Measurements from ENCODE around the gene NELFA.

The NELFA gene

DNA sequence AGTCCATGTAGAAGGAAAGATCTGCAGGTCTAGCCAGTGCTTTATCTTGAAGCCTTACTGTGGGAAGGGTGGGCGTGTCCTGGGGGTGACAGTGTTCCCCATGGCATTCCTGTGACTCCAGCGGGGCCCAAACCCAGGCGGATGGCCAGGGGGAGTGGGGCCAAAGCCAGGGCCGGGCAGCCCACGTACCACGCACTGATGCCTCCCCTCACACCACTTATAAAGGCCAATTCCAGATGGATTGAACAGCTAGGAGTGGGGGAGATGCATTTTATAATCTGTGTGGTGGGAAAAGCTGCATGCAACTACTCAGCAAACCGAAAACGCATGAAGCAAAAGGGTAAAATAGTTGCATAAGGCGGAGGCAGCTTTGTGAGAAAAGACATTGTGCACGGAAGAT is 36.4 kb downstream of the NELFA start:
- peak overlapping the region; percentile 1 for H3K9ac ChIP-seq (ENCODE audit: insufficient read length, low read depth)
- H3K9me3 ChIP-seq (ENCODE audit: insufficient read depth, low read length): no peaks in the 10 kb centered on the region
- H3K36me3 ChIP-seq (ENCODE audit: insufficient read depth, insufficient read length, low read length): peaks cover 92% of the 10 kb centered on the region
- no peak for DNase-seq (ENCODE audit: low read depth, low spot score)
- H3K4me3 ChIP-seq (ENCODE audit: insufficient read length, low read depth): no peak overlapping the region
- TF ChIP-seq ZNF274 (IDR thresholded peaks at IDR 0.05; ENCODE audit: low read depth, low read length) (no peak), SUZ12 (IDR thresholded peaks at IDR 0.05; ENCODE audit: extremely low read depth, insufficient read depth, insufficient read length) (no peak), YY1 (IDR thresholded peaks at IDR 0.05; ENCODE audit: insufficient read depth, insufficient read length) (no peak)
- H3K27me3 ChIP-seq (ENCODE audit: insufficient read depth, insufficient read length): no peaks in the 10 kb centered on the region
- peaks cover 3% of the 10 kb centered on the region for H3K4me1 ChIP-seq (ENCODE audit: insufficient read depth, insufficient read length)

DNA sequence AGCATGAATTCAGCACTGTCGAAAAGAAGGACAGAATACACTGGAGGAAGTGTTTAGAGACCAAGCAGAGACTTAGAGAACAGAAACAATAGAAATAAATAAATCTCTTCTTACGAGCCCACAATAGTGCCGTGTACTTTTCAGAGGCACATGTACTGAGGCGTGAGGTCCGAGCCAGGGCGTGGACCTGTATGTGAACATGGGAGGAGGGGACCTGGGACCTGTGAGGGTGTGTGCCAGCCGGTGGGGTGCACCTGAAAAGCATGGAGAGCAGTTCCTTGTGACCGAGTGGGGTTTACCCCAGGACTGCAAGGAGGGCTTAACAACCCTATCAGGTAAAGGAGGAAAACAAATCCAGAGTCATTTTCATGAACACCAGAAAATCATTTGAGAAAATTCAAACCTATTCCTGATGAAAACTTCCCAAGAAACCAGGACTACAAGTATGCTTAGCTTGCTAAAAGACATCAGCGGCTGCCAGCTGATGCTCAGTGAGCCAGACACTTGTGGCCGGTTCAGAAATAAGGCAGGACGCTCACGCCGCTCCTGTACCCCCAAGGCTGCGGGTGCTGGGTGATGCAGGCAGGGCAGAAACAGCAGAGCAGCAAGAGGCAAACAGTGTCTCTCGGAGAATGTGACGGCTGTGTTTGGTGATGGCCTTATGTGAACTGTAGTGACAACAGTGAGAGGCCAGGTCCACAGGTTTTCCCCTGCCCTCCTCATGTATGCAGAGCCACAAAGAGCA is 37.1 kb downstream of the NELFA start:
- H3K27me3 ChIP-seq (ENCODE audit: insufficient read depth, insufficient read length): no peaks in the 10 kb centered on the region
- peaks cover 3% of the 10 kb centered on the region for H3K4me1 ChIP-seq (ENCODE audit: insufficient read depth, insufficient read length)
- peaks cover 85% of the 10 kb centered on the region for H3K36me3 ChIP-seq (ENCODE audit: insufficient read depth, insufficient read length, low read length)

DNA sequence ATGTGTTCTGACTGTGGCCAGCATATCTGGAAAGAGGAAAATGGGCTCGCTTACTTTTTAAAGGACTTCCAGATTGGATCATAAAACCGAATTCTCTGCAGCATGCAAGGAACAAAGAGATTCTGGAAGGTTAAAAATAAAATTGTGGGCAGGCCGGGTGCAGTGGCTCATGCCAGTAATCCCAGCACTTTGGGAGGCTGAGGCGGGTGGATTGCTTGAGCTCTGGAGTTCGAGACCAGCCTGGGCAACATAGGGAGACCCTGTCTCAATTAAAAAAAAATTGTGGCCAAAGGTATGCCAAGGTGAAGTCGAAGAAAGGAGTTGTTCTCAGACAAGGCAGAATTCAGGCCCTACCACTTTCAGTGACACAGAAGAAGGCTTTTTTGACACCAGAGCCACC is 37.8 kb downstream of the NELFA start:
- Histone ChIP-seq H3K4me1 (ENCODE audit: insufficient read depth, insufficient read length) (peaks cover 3% of the 10 kb centered on the region), H3K27me3 (ENCODE audit: insufficient read depth, insufficient read length) (no peaks in the 10 kb centered on the region), H3K9me3 (ENCODE audit: insufficient read depth, low read length) (no peaks in the 10 kb centered on the region), H3K4me3 (ENCODE audit: insufficient read length, low read depth) (no peak overlapping the region), H3K9ac (ENCODE audit: insufficient read length, low read depth) (no peak overlapping the region), H3K36me3 (ENCODE audit: insufficient read depth, insufficient read length, low read length) (peaks cover 79% of the 10 kb centered on the region)
- TF ChIP-seq SUZ12 (IDR thresholded peaks at IDR 0.05; ENCODE audit: extremely low read depth, insufficient read depth, insufficient read length): no peak
- TF ChIP-seq YY1 (IDR thresholded peaks at IDR 0.05; ENCODE audit: insufficient read depth, insufficient read length): no peak
- TF ChIP-seq ZNF274 (IDR thresholded peaks at IDR 0.05; ENCODE audit: low read depth, low read length): no peak
- no peak for DNase-seq (ENCODE audit: low read depth, low spot score)

More for the DNA sequence above, 37.1 kb downstream of the NELFA start:
- DNase-seq (ENCODE audit: low read depth, low spot score): no peak
- no peak overlapping the region for H3K9ac ChIP-seq (ENCODE audit: insufficient read length, low read depth)
- H3K9me3 ChIP-seq (ENCODE audit: insufficient read depth, low read length): no peaks in the 10 kb centered on the region
- TF ChIP-seq YY1 (IDR thresholded peaks at IDR 0.05; ENCODE audit: insufficient read depth, insufficient read length) (no peak), SUZ12 (IDR thresholded peaks at IDR 0.05; ENCODE audit: extremely low read depth, insufficient read depth, insufficient read length) (no peak), ZNF274 (IDR thresholded peaks at IDR 0.05; ENCODE audit: low read depth, low read length) (no peak)
- H3K4me3 ChIP-seq (ENCODE audit: insufficient read length, low read depth): no peak overlapping the region

DNA sequence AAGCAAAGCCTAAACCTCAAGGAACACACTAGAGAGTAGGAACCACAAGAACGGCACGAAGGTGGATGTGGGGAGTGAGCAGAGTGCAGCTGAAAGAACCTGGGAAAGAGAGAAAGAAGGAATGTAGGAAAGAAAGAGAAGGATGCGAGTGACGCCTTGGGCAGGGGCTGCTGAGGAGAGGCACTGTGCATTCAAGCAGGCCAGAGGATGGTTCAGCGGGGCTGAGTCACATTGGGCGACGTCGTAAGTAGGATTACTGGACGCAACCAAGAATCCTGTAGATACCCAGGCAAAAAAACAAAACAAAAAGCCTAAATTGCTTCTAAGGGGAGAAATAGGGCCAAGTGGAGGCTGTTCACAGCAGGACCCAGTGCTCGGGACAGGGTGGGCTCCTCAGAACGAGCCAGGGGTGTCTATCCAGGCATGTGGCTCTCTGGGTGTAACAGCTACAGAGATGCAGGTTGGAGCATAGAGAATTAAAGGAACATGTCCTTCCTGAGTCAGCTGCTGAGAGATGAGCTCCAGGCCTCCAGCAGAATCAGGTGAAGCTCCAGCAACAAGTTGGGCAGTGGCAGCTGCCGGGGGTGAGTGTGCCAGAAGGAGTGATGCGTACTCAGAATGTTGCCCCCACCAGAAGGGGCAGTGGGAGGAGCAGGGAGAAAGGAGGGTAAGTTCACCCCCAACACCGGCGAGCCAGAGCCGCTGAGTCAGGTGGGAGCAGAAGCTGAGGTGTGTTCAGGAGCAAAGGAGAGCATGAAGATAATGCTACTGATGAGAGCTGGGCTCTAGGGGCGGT is 38.6 kb downstream of the NELFA start:
- Histone ChIP-seq H3K9ac (ENCODE audit: insufficient read length, low read depth) (no peak overlapping the region), H3K4me3 (ENCODE audit: insufficient read length, low read depth) (no peak overlapping the region), H3K4me1 (ENCODE audit: insufficient read depth, insufficient read length) (peaks cover 3% of the 10 kb centered on the region), H3K9me3 (ENCODE audit: insufficient read depth, low read length) (no peaks in the 10 kb centered on the region), H3K27me3 (ENCODE audit: insufficient read depth, insufficient read length) (no peaks in the 10 kb centered on the region), H3K36me3 (ENCODE audit: insufficient read depth, insufficient read length, low read length) (peaks cover 79% of the 10 kb centered on the region)
- TF ChIP-seq YY1 (IDR thresholded peaks at IDR 0.05; ENCODE audit: insufficient read depth, insufficient read length) (no peak), SUZ12 (IDR thresholded peaks at IDR 0.05; ENCODE audit: extremely low read depth, insufficient read depth, insufficient read length) (no peak), ZNF274 (IDR thresholded peaks at IDR 0.05; ENCODE audit: low read depth, low read length) (no peak)
- no peak for DNase-seq (ENCODE audit: low read depth, low spot score)

DNA sequence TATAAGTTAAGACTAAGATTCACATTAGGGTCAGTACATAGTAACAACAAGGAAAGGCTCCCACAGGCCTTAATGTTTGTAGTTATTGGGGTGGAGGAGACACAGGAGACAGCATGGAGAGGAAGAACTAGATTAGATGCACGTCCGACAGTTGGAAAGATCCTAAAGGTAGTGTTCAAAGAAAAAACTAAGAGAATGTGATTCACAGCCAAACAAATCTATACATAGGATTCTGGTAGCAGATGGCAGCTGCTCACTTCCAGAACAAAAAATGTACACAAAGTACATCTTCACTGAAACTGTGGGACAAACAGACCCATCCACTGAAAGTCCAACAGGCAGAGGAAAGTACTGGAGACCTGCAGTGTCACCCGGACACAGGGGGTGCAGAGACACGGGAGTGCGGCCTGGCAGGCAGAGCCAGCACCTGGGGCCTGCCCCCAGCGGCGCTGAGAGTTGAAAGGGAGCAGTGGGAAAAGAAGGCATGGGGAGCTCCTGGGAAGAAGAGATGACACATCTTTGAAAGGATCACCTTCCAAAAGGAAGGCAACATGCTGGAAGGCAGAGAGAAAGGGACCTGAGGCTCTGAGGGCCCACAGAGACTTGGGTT is 40.0 kb downstream of the NELFA start:
- no peak overlapping the region for H3K9ac ChIP-seq (ENCODE audit: insufficient read length, low read depth)
- peaks cover 3% of the 10 kb centered on the region for H3K4me1 ChIP-seq (ENCODE audit: insufficient read depth, insufficient read length)
- H3K27me3 ChIP-seq (ENCODE audit: insufficient read depth, insufficient read length): no peaks in the 10 kb centered on the region
- peaks cover 77% of the 10 kb centered on the region for H3K36me3 ChIP-seq (ENCODE audit: insufficient read depth, insufficient read length, low read length)
- no peak overlapping the region for H3K4me3 ChIP-seq (ENCODE audit: insufficient read length, low read depth)
- DNase-seq (ENCODE audit: low read depth, low spot score): no peak
- no peaks in the 10 kb centered on the region for H3K9me3 ChIP-seq (ENCODE audit: insufficient read depth, low read length)
- TF ChIP-seq ZNF274 (IDR thresholded peaks at IDR 0.05; ENCODE audit: low read depth, low read length) (no peak), SUZ12 (IDR thresholded peaks at IDR 0.05; ENCODE audit: extremely low read depth, insufficient read depth, insufficient read length) (no peak), YY1 (IDR thresholded peaks at IDR 0.05; ENCODE audit: insufficient read depth, insufficient read length) (no peak)

DNA sequence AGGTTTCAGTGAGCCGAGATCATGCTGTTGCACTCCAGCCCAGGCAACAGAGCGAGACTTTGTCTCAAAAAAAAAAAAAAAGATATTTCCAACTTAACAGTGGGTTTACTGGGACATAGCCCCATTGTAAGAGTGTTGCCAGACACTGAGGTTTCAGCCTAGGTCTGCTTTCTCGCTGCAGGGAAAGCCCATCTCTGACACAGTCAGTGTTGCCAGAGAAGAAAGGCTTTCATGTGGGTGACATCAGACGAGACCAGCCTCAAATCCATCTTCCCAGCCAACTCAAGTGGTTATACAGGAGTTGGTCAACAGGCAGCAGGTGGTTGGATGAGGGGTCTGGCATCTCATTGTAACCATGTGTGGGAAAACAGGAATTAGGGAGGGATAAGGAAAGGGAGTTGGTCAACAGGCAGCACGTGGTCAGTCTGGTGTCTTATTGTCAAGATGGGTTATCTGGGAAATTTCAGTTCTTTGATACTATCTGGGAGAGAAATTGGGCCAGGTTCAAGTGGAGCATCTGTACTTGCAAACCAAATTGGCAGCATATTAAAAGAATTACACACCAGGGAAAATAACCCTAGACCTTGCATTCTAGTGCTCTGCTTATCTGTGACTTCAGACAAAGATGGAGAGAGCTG is 41.1 kb downstream of the NELFA start:
- H3K4me1 ChIP-seq (ENCODE audit: insufficient read depth, insufficient read length): peaks cover 3% of the 10 kb centered on the region
- peaks cover 77% of the 10 kb centered on the region for H3K36me3 ChIP-seq (ENCODE audit: insufficient read depth, insufficient read length, low read length)
- H3K9ac ChIP-seq (ENCODE audit: insufficient read length, low read depth): no peak overlapping the region
- no peak for DNase-seq (ENCODE audit: low read depth, low spot score)
- H3K9me3 ChIP-seq (ENCODE audit: insufficient read depth, low read length): no peaks in the 10 kb centered on the region
- no peaks in the 10 kb centered on the region for H3K27me3 ChIP-seq (ENCODE audit: insufficient read depth, insufficient read length)
- no peak for TF ChIP-seq ZNF274 (IDR thresholded peaks at IDR 0.05; ENCODE audit: low read depth, low read length)
- no peak for TF ChIP-seq YY1 (IDR thresholded peaks at IDR 0.05; ENCODE audit: insufficient read depth, insufficient read length)
- no peak for TF ChIP-seq SUZ12 (IDR thresholded peaks at IDR 0.05; ENCODE audit: extremely low read depth, insufficient read depth, insufficient read length)
- H3K4me3 ChIP-seq (ENCODE audit: insufficient read length, low read depth): no peak overlapping the region
